ENCODE data around the gene EPM2A. TPM values are rescaled to one million over a fixed set of nuclear protein-coding genes. Genes with fewer than 3 reads are reported as not detected.

Gene EPM2A
- total RNA-seq, 1 experiment from 2014 or later = 5.7 TPM

DNA sequence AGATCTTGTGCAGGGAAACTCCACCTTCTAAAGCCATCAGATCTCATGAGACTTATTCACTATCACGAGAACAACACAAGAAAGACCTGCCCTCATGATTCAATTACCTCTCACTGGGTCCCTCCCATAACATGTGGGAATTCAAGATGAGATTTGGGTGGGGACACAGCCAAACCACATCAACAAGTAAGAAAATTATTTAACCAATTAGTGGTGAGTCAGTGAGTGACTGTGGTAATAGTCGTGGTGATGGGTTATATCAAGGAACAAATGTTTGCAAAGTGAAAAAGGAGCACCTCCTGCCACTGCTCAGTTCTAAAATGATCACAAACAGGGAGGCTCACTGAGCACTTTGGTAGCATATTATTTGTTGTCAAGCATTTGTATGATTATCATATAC, 20.6 kb downstream of the EPM2A start:
- H3K9me3 ChIP-seq (ENCODE audit: control insufficient read depth, insufficient read depth, low read depth, low read length) = no peaks in the 10 kb centered on the region
- intact Hi-C loops (cut with micrococcal nuclease; ENCODE audit: unreplicated experiment) = no loop called here
- no peaks in the 10 kb centered on the region for H3K36me3 ChIP-seq (ENCODE audit: control insufficient read depth, insufficient read depth, low read length)
- ATAC-seq (no peak), DNase-seq (ENCODE audit: low read depth, low spot score) (no peak)
- ChIA-PET CTCF (no interaction called here), POLR2A (no interaction called here)
- H3K4me1 ChIP-seq (ENCODE audit: control insufficient read depth, insufficient read depth, low read length) = no peaks in the 10 kb centered on the region
- no peaks in the 10 kb centered on the region for H3K27me3 ChIP-seq (ENCODE audit: control insufficient read depth, insufficient read depth, low read length)
- TF ChIP-seq, protein P1, sequence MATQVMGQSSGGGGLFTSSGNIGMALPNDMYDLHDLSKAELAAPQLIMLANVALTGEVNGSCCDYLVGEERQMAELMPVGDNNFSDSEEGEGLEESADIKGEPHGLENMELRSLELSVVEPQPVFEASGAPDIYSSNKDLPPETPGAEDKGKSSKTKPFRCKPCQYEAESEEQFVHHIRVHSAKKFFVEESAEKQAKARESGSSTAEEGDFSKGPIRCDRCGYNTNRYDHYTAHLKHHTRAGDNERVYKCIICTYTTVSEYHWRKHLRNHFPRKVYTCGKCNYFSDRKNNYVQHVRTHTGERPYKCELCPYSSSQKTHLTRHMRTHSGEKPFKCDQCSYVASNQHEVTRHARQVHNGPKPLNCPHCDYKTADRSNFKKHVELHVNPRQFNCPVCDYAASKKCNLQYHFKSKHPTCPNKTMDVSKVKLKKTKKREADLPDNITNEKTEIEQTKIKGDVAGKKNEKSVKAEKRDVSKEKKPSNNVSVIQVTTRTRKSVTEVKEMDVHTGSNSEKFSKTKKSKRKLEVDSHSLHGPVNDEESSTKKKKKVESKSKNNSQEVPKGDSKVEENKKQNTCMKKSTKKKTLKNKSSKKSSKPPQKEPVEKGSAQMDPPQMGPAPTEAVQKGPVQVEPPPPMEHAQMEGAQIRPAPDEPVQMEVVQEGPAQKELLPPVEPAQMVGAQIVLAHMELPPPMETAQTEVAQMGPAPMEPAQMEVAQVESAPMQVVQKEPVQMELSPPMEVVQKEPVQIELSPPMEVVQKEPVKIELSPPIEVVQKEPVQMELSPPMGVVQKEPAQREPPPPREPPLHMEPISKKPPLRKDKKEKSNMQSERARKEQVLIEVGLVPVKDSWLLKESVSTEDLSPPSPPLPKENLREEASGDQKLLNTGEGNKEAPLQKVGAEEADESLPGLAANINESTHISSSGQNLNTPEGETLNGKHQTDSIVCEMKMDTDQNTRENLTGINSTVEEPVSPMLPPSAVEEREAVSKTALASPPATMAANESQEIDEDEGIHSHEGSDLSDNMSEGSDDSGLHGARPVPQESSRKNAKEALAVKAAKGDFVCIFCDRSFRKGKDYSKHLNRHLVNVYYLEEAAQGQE (IDR thresholded peaks at IDR 0.05; ENCODE audit: insufficient read depth in 1 of 2, low read depth in 2 of 2, low read length in 1 of 2) = no peak
- TF ChIP-seq, protein P2, sequence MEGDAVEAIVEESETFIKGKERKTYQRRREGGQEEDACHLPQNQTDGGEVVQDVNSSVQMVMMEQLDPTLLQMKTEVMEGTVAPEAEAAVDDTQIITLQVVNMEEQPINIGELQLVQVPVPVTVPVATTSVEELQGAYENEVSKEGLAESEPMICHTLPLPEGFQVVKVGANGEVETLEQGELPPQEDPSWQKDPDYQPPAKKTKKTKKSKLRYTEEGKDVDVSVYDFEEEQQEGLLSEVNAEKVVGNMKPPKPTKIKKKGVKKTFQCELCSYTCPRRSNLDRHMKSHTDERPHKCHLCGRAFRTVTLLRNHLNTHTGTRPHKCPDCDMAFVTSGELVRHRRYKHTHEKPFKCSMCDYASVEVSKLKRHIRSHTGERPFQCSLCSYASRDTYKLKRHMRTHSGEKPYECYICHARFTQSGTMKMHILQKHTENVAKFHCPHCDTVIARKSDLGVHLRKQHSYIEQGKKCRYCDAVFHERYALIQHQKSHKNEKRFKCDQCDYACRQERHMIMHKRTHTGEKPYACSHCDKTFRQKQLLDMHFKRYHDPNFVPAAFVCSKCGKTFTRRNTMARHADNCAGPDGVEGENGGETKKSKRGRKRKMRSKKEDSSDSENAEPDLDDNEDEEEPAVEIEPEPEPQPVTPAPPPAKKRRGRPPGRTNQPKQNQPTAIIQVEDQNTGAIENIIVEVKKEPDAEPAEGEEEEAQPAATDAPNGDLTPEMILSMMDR (IDR thresholded peaks at IDR 0.05) = no peak
- TF ChIP-seq POLR2AphosphoS5 (IDR thresholded peaks at IDR 0.05; ENCODE audit: low read depth, low read length) (no peak), TCF7L2 (IDR thresholded peaks at IDR 0.05; ENCODE audit: low read depth, low read length) (no peak), SIN3A (IDR thresholded peaks at IDR 0.05; ENCODE audit: borderline replicate concordance, insufficient read depth, low read depth, low read length) (no peak)
- in situ Hi-C loops (cut with HindIII; ENCODE audit: low pct_unique_long_range_greater_than_20kb, low sequenced_read_pairs) = no loop called here
- H3K27ac ChIP-seq (ENCODE audit: low read length) = no peak overlapping the region
- no TSS peak for BruUV-seq (replicated peaks)
- H3K4me3 ChIP-seq (ENCODE audit: low read depth in 2 of 2, low read length in 2 of 2) = no peak overlapping the region

DNA sequence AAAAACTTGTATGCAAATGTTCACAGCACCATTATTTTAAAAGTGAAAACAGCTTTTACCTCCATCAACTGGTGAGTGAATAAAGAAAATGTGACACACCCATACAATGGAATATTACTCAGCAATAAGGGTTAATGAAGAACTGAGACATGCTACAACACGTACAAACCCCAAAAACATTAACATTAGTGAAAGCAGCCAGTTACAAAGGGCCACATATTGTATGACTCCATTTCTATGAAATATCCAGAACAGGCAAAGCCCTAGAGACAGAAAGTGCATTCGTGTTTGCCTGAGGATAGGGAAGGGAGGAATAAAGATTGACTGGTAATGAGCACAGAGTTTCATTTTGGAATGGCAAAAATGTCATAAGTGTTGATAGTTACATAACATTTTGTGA, 21.5 kb downstream of the EPM2A start:
- no TSS peak for BruUV-seq (replicated peaks)
- no peak overlapping the region for H3K27ac ChIP-seq (ENCODE audit: low read length)
- intact Hi-C loops (cut with micrococcal nuclease; ENCODE audit: unreplicated experiment) = no loop called here
- no peaks in the 10 kb centered on the region for H3K27me3 ChIP-seq (ENCODE audit: control insufficient read depth, insufficient read depth, low read length)
- no peak for DNase-seq (ENCODE audit: low read depth, low spot score)
- no peaks in the 10 kb centered on the region for H3K4me1 ChIP-seq (ENCODE audit: control insufficient read depth, insufficient read depth, low read length)
- no peak for ATAC-seq
- ChIA-PET POLR2A (no interaction called here), CTCF (no interaction called here)
- no peaks in the 10 kb centered on the region for H3K36me3 ChIP-seq (ENCODE audit: control insufficient read depth, insufficient read depth, low read length)
- TF ChIP-seq SIN3A (IDR thresholded peaks at IDR 0.05; ENCODE audit: borderline replicate concordance, insufficient read depth, low read depth, low read length) = no peak
- TF ChIP-seq, protein P1 (IDR thresholded peaks at IDR 0.05; ENCODE audit: insufficient read depth in 1 of 2, low read depth in 2 of 2, low read length in 1 of 2) = no peak
- TF ChIP-seq TCF7L2 (IDR thresholded peaks at IDR 0.05; ENCODE audit: low read depth, low read length) = no peak
- no peak for TF ChIP-seq POLR2AphosphoS5 (IDR thresholded peaks at IDR 0.05; ENCODE audit: low read depth, low read length)
- TF ChIP-seq, protein P2 (IDR thresholded peaks at IDR 0.05) = no peak
- no peak overlapping the region for H3K4me3 ChIP-seq (ENCODE audit: low read depth in 2 of 2, low read length in 2 of 2)
- in situ Hi-C loops (cut with HindIII; ENCODE audit: low pct_unique_long_range_greater_than_20kb, low sequenced_read_pairs) = no loop called here
- no peaks in the 10 kb centered on the region for H3K9me3 ChIP-seq (ENCODE audit: control insufficient read depth, insufficient read depth, low read depth, low read length)
